RKO (cell line): ENCODE data around the gene DCAF12.
"Not testable (repeated sequence)": the region's sequence is repeated elsewhere in the genome, so short reads cannot be mapped to it uniquely, and the experiment has no call there.

Experiments
- DNase-seq: peaks from one replicate; pipeline ENCODE4 v3.0.0-alpha.2; 2016; ENCODE audit warnings: low spot score

DCAF12 gene

DNA sequence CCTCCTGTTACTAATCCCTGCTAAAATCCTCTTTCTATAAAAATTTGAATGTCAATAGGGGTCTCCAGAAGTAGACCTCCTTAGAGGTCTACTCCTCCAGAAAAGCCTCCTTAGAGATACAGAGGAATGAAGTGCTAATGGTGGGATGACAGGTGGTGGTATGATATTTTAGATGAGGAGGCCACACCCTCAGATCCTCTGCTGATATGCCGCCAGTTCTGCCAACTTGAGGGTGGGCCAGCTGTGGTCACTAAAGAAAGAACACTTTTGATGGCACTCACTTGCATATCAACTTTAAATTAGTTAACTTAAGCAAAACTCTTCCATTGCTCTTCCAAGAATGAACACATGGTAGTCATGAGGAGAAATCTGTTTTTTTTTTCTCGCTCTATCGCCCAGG is 61.0 kb downstream of the DCAF12 start:
- DNase-seq = no peak

DNA sequence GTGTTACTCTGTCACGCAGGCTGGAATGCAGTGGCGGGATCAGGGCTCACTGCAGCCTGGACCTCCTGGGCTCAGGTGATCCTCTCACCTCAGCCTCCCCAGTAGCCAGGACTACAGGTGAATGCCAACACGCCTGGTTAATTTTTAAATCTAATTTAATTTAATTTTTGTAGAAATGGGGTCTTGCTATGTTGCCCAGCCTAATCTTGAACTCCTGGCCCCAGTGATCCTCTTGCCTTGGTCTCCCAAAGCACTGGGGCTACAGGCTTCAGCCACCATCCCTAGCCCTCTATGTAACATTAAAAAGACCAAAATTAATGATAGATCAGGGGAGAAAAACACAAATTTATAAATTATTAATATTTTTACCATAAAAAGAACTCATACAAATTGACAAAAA is 66.5 kb downstream of the DCAF12 start:
- DNase-seq = no peak

DNA sequence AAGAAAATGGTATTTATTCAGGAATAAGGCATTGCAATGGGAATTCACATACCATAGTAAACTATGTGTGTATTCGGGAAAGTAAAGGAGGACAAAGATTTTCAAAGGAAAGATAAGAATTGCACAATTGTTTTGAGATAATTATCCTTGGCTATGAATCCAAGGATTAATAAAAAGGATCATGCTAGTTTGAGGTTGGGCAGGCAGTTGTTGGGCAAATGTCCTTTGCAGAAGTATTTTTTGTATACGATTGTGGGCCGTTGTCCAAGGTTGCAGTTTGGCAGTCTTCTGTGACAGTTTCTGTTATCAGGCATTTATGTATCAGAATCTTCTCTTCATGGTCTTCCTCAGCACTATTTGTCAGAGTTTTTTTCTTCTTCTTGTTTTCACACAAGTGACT is 67.2 kb downstream of the DCAF12 start:
- no peak for DNase-seq

DNA sequence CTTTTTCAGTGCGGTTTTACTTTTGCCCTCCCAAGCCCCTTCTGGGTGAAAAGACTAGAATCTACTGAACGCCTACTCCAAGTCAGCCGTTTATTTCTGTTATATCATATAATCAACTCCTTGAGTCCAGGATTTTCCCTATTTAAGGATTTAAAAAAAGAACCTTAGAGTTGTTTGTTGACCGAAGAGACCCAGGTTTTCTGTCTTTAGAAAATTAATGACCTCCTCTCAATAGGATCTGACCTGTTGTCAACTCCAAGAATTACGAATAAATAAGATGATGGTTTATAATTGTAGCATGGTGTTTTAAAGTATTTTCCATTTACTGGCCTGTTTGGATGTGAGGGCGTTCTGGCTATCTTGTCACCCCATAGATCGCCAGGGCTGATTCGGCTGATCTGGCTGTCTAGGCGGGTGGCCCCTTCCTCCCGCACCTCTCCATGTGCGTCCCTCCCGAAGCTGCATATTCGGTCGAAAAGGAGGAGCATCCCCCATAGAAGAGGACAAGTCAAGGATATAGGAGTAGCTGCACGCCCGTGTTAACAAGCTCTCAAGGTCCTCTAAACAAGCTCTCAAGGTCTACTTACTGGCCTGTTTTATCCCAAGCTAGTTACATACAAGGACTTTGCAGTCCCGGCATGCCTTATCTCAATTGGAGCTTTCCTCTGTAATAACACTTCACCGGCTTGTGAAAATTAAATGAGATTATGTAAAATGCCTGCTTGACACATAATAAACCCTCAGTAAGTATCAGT is 76.7 kb downstream of the DCAF12 start:
- DNase-seq = no peak

DNA sequence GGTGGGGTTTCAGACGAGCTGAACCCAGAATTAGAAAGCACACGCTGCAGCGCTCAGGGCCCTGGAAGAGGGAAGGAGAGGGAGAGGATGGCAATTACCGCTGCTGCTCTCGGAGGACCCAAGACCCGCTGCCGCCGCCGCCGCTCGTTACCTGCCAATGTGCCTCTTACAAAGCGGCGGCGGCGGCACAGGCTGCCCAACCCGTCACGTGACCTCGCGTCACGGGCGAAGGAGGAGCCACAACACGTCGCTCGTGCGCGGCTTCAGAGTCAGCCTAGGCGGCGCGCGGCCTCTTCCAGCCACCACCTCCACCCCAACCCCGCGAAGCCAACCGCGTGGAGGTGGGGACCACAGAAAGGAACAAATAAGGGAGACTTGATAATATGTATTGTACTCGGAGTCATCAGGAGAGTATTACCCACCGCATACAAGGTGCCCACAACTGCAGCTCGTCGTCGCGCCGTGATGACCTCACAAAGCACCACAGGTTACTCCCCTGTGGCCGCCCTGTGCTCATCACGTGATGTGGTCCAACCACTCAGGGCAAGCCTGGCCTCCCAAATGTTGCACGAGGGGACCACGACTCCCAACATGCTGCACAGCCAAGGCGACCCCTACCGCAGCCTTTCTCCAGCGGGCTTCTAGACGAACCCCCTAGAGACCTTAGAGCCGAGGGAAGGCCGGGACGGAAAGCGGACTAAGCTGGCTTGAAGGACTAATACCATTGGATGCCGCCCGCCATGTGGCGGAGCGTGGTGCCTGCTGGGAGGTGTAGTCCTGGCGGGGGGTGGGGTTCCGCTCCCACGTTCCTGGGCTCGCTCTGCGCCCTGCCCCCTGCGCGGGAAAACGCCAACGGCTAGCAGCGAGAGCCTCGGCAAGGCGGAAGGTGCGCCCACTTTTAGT is 77.5 kb downstream of the DCAF12 start, which contains the start of gene UBAP2:
Gene UBAP2 (minus strand): TSS at position 161 of the 903 bp plus-strand sequence. CDS start 31,739 bp downstream, outside the sequence.
- peak; percentile 96 for DNase-seq

DNA sequence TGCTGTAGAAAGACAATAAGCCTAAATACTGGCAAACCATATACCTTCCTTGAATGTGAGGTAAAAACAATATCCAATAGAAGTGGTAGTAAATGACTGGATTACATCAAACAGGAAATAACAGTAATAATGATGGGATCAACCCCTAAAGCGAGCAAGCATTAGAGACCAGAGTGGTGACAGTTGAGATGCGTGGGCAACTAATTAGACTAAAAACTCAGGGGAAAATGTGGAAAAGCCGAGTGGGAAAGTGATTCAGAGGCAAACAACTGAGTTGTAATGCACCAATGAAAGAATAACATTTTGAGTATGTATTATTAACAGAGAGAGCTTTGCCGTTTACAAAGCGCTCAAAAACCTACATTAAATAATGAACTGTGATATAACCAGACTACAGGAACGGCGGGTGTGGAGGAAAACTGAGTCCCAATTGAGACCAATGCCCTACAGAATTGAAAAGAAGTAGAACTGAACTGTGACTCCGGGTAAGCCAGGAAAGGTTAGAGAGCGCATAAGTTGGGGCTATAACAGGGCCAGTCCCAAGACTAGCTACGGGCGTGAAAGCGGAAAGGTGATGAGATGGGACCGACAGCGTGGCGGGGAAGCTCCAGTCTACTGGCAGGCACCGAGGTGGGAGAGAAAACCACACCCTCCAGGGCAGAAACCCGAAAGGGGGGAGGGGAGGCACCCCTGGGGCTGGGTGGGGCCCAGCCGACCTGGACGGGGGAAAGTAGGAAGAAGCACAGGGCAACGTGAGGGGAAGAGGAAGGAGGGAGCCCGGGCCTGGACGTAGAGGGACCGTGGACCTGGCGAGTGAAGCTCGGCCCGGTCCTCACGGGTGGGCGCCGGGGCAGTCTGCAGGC is 78.4 kb downstream of the DCAF12 start:
- peak; percentile 63 for DNase-seq

DNA sequence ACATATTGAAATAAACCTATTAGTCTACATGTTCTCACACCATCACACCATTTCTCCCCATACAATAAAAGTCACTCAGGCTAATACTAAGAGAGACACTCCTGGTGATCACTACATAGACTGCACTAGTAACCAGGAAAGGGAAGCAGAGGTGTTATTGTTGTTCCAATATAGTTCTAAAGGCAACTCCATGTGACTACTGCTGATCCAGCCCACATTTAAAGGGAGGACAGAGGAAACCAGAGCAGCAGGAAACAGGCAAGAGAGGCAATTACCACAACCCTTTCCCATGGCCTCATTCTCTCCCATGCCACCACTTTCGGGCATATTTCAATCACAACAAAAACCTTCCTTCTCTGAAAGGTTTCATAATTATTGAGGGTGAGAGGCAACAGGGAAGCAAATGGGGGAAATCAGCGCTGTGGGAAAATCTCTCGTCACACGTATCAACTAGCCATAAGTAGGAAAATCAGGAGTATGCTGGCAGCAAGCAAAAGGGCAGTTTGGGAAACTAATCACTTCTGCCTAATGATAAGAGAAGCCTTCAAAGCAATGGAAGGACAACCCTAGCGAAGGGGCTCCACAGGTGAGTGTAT is 79.6 kb downstream of the DCAF12 start:
- DNase-seq = peak; percentile 67

DNA sequence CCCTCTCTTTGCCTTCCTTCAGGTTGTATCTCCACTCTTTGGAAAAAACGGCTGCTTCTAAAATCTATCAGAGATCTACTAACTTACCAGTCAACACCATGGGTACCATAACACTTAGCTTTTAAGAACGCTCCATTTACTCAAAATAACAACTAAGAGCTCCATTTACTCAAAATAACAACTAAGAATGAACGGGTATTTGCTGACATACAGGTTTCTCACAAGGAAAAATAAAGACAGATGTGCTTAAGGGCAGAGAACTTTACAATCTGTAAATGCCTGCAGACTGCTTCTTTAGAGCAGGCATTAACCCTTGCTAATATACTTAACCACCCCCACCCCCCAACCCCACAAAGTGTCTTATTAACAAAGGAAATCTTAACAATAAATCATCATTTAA is 80.6 kb downstream of the DCAF12 start:
- DNase-seq = no peak

DNA sequence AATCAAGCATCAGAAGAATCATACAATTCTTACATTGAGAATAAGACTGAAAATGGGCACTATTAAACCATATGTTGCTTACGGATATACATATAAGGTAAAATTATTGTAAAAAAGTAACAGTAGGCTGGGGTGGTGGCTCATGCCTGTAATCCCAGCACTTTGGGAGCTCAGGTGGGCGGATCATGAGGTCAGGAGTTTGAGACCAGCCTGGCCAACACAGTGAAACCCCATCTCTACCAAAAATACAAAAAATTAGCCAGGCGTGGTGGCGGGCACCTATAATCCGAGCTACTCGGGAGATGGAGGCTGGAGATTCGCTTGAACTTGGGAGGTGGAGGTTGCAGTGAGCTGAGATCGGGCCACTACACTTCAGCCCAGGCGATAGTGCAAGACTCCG is 84.4 kb downstream of the DCAF12 start:
- not testable (repeated sequence) for DNase-seq

DNA sequence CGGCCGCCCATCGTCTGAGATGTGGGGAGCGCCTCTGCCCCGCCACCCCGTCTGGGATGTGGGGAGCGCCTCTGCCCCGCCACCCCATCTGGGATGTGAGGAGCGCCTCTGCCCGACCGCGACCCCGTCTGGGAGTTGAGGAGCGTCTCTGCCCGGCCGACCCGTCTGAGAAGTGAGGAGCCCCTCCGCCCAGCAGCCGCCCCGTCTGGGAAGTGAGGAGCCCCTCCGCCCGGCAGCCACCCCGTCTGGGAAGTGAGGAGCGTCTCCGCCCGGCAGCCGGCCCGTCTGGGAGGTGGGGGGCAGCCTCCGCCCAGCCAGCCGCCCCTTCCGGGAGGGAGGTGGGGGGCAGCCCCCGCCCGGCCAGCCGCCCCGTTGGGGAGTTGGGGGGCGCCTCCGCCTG is 87.6 kb downstream of the DCAF12 start:
- not testable (repeated sequence) for DNase-seq

DNA sequence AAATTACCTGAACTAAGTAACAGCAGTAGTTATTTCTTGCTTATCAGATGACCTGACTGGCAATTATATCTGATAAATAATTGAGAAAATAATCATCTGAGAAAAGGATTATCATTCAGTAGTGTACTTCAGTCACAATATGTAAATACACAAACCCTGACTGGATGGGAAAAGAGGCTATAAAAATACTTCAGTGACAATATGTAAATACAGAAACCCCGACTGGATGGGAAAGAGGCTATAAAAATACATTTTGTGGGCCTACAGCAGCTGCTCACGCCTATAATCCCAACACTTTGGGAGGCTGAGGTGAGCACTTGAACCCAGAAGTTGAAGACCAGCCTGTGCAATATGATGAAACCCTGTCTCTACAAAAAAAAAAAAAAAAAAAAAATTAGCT is 88.9 kb downstream of the DCAF12 start:
- DNase-seq = no peak

DNA sequence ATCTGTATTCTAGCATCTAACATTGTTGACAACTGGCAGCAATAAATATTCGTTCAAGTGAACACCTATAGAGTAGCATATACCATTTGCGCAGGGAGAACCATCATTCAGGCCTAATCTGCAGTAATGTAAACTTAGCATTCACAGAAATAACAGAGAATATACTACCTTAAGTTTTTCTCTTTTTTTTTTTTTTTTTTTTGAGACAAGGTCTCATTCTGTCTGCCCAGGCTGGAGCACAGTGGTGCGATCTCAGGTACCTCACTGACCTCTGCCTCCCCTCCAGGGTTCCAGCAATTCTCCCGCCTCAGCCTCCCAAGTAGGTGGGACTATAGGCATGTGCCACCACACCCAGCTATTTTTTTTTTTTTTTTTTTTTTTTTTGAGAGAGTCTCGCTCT is 89.9 kb downstream of the DCAF12 start:
- no peak for DNase-seq
